GM12874 (cell line): Measurements from ENCODE around the gene FZD7.

Experiments used
- CTCF ChIP-seq: IDR thresholded peaks from 2 replicates; pipeline ENCODE4 v1.5.1; 2011; ENCODE audit warnings: low read depth, mild to moderate bottlenecking, control low read depth, low read length, moderate library complexity; ENCODE audit not compliant: insufficient read depth

The FZD7 gene

DNA sequence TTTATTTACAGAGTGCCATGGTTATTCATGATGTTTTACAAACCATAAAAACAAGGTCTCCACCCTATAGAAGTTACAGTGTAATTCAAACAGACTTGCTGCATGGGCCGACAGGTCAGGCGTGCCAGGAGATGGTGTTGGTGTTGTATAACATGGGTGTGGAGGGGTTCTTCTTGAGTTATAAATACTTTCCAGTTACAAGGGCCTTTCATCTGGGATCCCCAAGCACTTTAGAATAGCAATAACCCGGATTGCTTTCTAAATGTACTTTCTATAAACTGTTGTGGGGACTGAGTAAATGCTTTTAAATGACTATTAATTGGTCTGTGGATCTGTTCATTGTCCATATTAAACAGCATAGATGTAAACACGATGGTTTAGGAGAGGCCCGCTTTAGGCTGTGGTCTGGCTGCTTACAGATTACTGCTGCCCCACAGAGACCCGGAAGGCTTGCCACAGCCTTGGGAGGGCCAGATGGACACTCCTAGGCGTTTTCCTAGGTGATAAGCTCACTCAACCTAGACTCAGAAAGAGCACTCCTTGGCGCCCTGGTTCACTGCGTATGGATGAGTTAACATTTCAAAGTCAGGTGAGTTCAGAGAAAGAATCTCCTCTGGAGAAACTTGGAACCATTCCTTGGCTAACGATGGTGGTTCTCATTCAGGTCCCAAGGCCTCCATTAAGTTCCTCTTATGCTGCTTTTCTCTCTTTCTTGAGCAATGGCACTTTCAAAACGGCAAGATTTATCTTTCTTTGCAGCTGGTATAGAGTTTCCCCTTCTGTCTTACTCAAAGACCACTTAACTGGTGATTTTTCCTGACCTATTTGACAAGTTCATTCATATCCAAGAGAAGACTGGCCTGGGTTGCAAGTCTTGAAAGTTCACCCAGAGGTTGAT lies 35.8 kb downstream of the FZD7 start:
- TF ChIP-seq CTCF: no peak

DNA sequence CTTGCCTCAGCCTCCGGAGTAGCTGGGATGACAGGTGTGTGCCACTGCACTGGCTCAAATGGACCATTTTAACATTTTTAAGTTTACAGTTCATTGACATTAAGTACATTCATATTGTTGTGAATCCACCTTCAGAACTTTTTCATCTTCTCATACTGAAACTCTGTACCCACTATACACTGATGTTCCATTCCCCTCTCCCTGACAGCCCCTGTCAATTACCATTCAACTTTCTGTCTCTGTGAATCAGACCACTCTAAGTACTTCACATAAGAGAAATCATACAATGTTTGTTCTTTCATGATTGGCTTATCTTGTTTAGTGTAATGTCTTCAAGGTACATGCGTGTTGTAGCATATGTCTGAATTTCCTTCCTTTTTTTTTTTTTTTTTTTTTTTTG lies 37.5 kb downstream of the FZD7 start:
- no peak for TF ChIP-seq CTCF

GRCh38 chr2:202072226-202072625 lies 38.6 kb downstream of the FZD7 start:
- peak; percentile 37 for TF ChIP-seq CTCF

DNA sequence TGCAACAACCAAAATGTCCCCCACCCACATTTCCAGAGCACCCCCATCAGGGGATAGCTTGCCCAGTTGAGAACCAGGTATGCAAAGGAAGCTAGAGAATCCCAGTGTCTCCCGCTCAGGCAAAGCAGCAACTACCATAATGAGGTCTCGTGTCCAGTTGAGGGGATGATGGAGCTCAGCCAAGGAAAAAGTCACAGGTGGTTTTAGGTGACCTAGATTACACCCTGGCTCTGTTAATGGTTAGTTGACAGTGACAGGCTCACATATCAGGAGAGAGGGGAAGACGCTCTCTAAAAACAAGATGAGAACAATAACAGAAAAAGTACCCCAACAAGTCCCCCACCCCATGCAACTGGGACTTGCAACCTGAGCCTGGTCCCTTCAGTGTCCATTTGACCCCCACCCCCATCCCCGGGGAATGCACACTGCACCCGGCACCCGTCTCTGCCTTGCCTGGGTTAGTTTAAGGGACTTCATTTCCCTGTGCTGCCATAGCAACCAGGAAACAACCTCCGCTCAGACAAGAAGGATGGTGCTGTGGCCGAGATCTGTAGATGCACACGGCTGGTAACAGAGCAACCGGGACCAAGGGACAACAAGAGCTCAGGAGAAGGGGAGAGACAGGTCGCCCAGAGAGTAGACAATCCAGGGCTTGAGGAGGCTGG lies 39.2 kb downstream of the FZD7 start, which contains the start of gene KIAA2012:
KIAA2012 (plus strand) TSS at position 519 of the 665 bp plus-strand sequence. CDS start 373 bp downstream, outside the sequence.
- no peak for TF ChIP-seq CTCF

DNA sequence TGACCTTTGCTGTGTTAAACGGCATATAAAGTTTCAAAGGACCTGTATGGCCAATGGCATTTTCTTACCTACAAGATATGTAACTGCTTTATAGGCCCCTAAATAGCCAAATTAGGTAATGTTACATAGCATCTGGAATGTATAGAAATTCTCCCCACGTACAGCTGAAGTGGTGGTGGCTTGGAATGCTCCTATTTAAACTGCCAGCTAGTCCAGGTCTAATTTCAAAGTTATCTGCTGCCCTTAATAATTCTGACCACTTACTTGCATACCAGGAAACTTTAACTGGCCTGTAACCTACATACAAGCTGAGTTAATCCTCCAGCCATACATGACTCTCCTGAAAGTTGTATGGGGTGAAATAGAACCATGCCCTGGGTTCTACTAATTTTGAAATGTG lies 40.7 kb downstream of the FZD7 start:
- no peak for TF ChIP-seq CTCF

- TF ChIP-seq CTCF: no peak
Measured at GRCh38 chr2:202079310-202079709, 45.7 kb downstream of the FZD7 start.

DNA sequence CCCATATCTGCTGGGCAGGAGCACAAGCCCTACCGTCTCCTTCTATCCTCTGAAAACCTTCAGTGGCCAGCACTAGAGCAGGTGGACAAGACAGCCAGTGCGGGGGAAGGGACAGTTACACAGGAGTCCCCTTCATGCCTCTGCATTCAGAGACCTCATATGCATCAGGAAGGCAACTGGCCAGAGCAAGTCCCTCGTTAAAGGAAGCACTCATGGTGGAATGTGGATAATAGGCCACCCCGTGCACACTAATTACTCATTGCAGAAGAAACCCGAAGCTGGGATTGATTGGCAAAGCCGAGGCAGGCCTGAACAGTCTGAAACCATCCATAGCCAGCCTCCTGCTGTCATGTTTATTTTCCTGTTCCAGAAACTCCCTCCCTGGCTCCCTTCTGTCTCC lies 50.6 kb downstream of the FZD7 start:
- TF ChIP-seq CTCF: no peak
